H9 (cell line): ENCODE measurements around the gene GRIK4. TPM values are rescaled to one million over a fixed set of nuclear protein-coding genes. Genes with fewer than 3 reads are reported as not detected.

ENCODE experiments used
- DNase-seq: peaks from one replicate; pipeline ENCODE4 v3.0.0-alpha.2; 2017
- H2AFZ ChIP-seq: one replicate; pipeline ENCODE4 v1.6.1; 2013; ENCODE audit warnings: mild to moderate bottlenecking, low read length, control low read depth, moderate library complexity
- H2AK5ac ChIP-seq: 2 replicates; pipeline ENCODE4 v1.6.1; 2013; ENCODE audit warnings: low read length, control low read depth, mixed read lengths; ENCODE audit not compliant: insufficient read length
- H2BK120ac ChIP-seq: one replicate; pipeline ENCODE4 v1.6.1; 2013; ENCODE audit warnings: low read depth, mild to moderate bottlenecking, low read length, control low read depth, inconsistent platforms; ENCODE audit not compliant: poor library complexity, severe bottlenecking
- H2BK12ac ChIP-seq: 2 replicates; pipeline ENCODE4 v1.6.1; 2013; ENCODE audit warnings: low read length, control low read depth, mixed read lengths, low read depth; ENCODE audit not compliant: insufficient read length
- H2BK15ac ChIP-seq: 2 replicates; pipeline ENCODE4 v1.6.1; 2013; ENCODE audit warnings: low read depth, low read length, control low read depth
- H2BK20ac ChIP-seq: one replicate; pipeline ENCODE4 v1.6.1; 2013; ENCODE audit warnings: low read depth, mild to moderate bottlenecking, low read length, control low read depth, inconsistent platforms; ENCODE audit not compliant: poor library complexity, severe bottlenecking
- H2BK5ac ChIP-seq: 2 replicates; pipeline ENCODE4 v1.6.1; 2013; ENCODE audit warnings: low read length, control low read depth, mixed read lengths; ENCODE audit not compliant: insufficient read length
- H3K14ac ChIP-seq: 2 replicates; pipeline ENCODE4 v1.6.1; 2013; ENCODE audit warnings: low read length, control low read depth; ENCODE audit not compliant: insufficient read depth
- H3K18ac ChIP-seq: 2 replicates; pipeline ENCODE4 v1.6.1; 2013; ENCODE audit warnings: low read depth, mild to moderate bottlenecking, mixed read lengths, low read length, control low read depth; ENCODE audit not compliant: insufficient read length
- H3K23ac ChIP-seq: 2 replicates; pipeline ENCODE4 v1.6.1; 2013; ENCODE audit warnings: low read length, control low read depth, mixed read lengths, low read depth; ENCODE audit not compliant: insufficient read length
- H3K23me2 ChIP-seq: 2 replicates; pipeline ENCODE4 v1.6.1; 2013; ENCODE audit warnings: low read depth, mild to moderate bottlenecking, mixed read lengths, low read length, control low read depth; ENCODE audit not compliant: insufficient read length, poor library complexity, severe bottlenecking
- H3K27ac ChIP-seq: 2 replicates; pipeline ENCODE4 v1.5.1; 2013; ENCODE audit warnings: low read length, control low read depth, mixed read lengths, low read depth; ENCODE audit not compliant: insufficient read length
- H3K27me3 ChIP-seq: 2 replicates; pipeline ENCODE4 v1.6.1; 2013; ENCODE audit warnings: low read length, control low read depth, inconsistent platforms; ENCODE audit not compliant: insufficient read depth
- H3K4ac ChIP-seq: 2 replicates; pipeline ENCODE4 v1.6.1; 2013; ENCODE audit warnings: low read depth, mild to moderate bottlenecking, control low read depth, inconsistent platforms, low read length, moderate library complexity
- H3K4me1 ChIP-seq: 2 replicates; pipeline ENCODE4 v1.6.1; 2013; ENCODE audit warnings: low read length, control low read depth, inconsistent platforms; ENCODE audit not compliant: insufficient read depth
- H3K4me2 ChIP-seq: 2 replicates; pipeline ENCODE4 v1.6.1; 2013; ENCODE audit warnings: low read length, control low read depth, mixed read lengths; ENCODE audit not compliant: insufficient read length, insufficient read depth
- H3K56ac ChIP-seq: 2 replicates; pipeline ENCODE4 v1.6.1; 2013; ENCODE audit warnings: low read depth, mild to moderate bottlenecking, mixed read lengths, low read length, control low read depth; ENCODE audit not compliant: insufficient read length
- H3K79me1 ChIP-seq: 2 replicates; pipeline ENCODE4 v1.6.1; 2013; ENCODE audit warnings: low read depth, mild to moderate bottlenecking, moderate library complexity, low read length, control low read depth, inconsistent platforms; ENCODE audit not compliant: insufficient read depth, poor library complexity, severe bottlenecking
- H3K79me2 ChIP-seq: 2 replicates; pipeline ENCODE4 v1.6.1; 2013; ENCODE audit warnings: low read length, control low read depth, inconsistent platforms; ENCODE audit not compliant: insufficient read depth
- H3K9ac ChIP-seq: 2 replicates; pipeline ENCODE4 v1.6.1; 2013; ENCODE audit warnings: low read length, control low read depth, mixed read lengths; ENCODE audit not compliant: insufficient read length; ENCODE audit errors: extremely low read depth
- H3K9me3 ChIP-seq: one replicate; pipeline ENCODE4 v1.6.1; 2013; ENCODE audit warnings: low read depth, low read length, inconsistent platforms; ENCODE audit not compliant: control insufficient read depth
- H3T11ph ChIP-seq: one replicate; pipeline ENCODE4 v1.6.1; 2013; ENCODE audit warnings: mild to moderate bottlenecking, low read length, control low read depth, inconsistent platforms
- H4K20me1 ChIP-seq: one replicate; pipeline ENCODE4 v1.6.1; 2013; ENCODE audit not compliant: control insufficient read depth, insufficient read length, insufficient read depth
- H4K5ac ChIP-seq: 2 replicates; pipeline ENCODE4 v1.6.1; 2013; ENCODE audit warnings: low read depth, mild to moderate bottlenecking, mixed read lengths, low read length, control low read depth; ENCODE audit not compliant: insufficient read length
- H4K8ac ChIP-seq: replicated peaks from 2 replicates; pipeline ENCODE4 v1.6.1; 2013; ENCODE audit warnings: low read length, control low read depth, mixed read lengths, low read depth; ENCODE audit not compliant: insufficient read length
- H4K91ac ChIP-seq: 2 replicates; pipeline ENCODE4 v1.6.1; 2013; ENCODE audit warnings: low read depth, mild to moderate bottlenecking, moderate library complexity, mixed read lengths, low read length, control low read depth; ENCODE audit not compliant: insufficient read length
- H3K27ac Mint-ChIP-seq, 3 experiments: 2 replicates in 2 of 3; 3 replicates in 1 of 3; pipeline ENCODE4 v1.8.0; 2020 to 2021; ENCODE audit warnings: mixed read lengths in 3 of 3, mild to moderate bottlenecking in 1 of 3, moderate library complexity in 1 of 3
- H3K27me3 Mint-ChIP-seq: 2 replicates; pipeline ENCODE4 v1.8.0; 2021; ENCODE audit warnings: low read depth, mild to moderate bottlenecking, moderate library complexity, mixed read lengths
- H3K36me3 Mint-ChIP-seq, 3 experiments: 2 replicates in 2 of 3; 3 replicates in 1 of 3; pipeline ENCODE4 v1.8.0; 2020 to 2021; ENCODE audit warnings: low read depth in 3 of 3, mixed read lengths in 3 of 3; ENCODE audit not compliant: insufficient read depth in 1 of 3
- H3K4me1 Mint-ChIP-seq, 2 experiments: 2 replicates each; pipeline ENCODE4 v1.8.0; 2020; ENCODE audit warnings: mixed read lengths in 2 of 2
- H3K4me3 Mint-ChIP-seq, 2 experiments: 2 replicates in 1 of 2; 3 replicates in 1 of 2; pipeline ENCODE4 v1.8.0; 2020 to 2021; ENCODE audit warnings: mild to moderate bottlenecking in 2 of 2, mixed read lengths in 2 of 2, moderate library complexity in 1 of 2
- H3K9me3 Mint-ChIP-seq, 2 experiments: 2 replicates in 1 of 2; 3 replicates in 1 of 2; pipeline ENCODE4 v1.8.0; 2020; ENCODE audit warnings: mild to moderate bottlenecking in 2 of 2, mixed read lengths in 2 of 2, moderate library complexity in 1 of 2
- CTCF ChIP-seq: fragments of 200-600 bp; sonication (generic); conservative IDR thresholded peaks from 3 replicates; pipeline ENCODE4 v1.8.0; 2021; ENCODE audit warnings: antibody characterized with exemption, mild to moderate bottlenecking
- WGBS: extraction: QIAGEN DNeasy Blood & Tissue Kit; methylation state at CpG from one replicate; pipeline ENCODE4 v1.1.7; 2013; ENCODE audit warnings: missing lambda C conversion rate, low lambda C conversion rate, mixed read lengths; ENCODE audit not compliant: insufficient read length; ENCODE audit errors: extremely low coverage; 5-methylcytosine and 5-hydroxymethylcytosine counted together
- total RNA-seq: library from RNA; stranded (reverse); gene quantifications from 2 replicates; pipeline ENCODE4 v1.2.1, GENCODE V29; 2021

The GRIK4 gene
- total RNA-seq, 1 experiment from 2014 or later: 2.3 TPM

GRCh38 chr11:120907971-120908370, 396.4 kb downstream of the GRIK4 start:
- Mint-ChIP-seq H3K4me3 (no peak overlapping the region), H3K36me3 (no peaks in the 10 kb centered on the region; a peak in 1 of 7 replicates), H3K9me3 (no peaks in the 10 kb centered on the region; a peak in 1 of 5 replicates), H3K27me3 (peaks cover 5% of the 10 kb centered on the region), H3K4me1 (peaks cover 8 to 9% of the 10 kb centered on the region in 2 experiments), H3K27ac (no peak overlapping the region; a peak in 1 of 7 replicates)
- no peak overlapping the region for H4K8ac ChIP-seq
- H3K9me3 ChIP-seq: no peaks in the 10 kb centered on the region
- H2BK120ac ChIP-seq: no peak overlapping the region
- H2BK12ac ChIP-seq: no peak overlapping the region
- no peaks in the 10 kb centered on the region for H3K79me1 ChIP-seq
- H3T11ph ChIP-seq: no peak overlapping the region
- no peak overlapping the region for H4K91ac ChIP-seq
- no peak overlapping the region for H3K4me2 ChIP-seq
- WGBS: no CpG with 5 or more reads among the region's 1 CpG
- no peak overlapping the region for H2BK5ac ChIP-seq
- H4K20me1 ChIP-seq: no peaks in the 10 kb centered on the region
- H3K23ac ChIP-seq: no peak overlapping the region
- no peak overlapping the region for H3K9ac ChIP-seq
- no peaks in the 10 kb centered on the region; the same call in 1 of the 2 replicates for H3K4me1 ChIP-seq
- no peak overlapping the region for H3K27ac ChIP-seq
- no peak overlapping the region for H3K56ac ChIP-seq
- H2AK5ac ChIP-seq: no peak overlapping the region
- no peak overlapping the region for H2BK20ac ChIP-seq
- no peak for TF ChIP-seq CTCF
- H2BK15ac ChIP-seq: no peak overlapping the region
- H3K14ac ChIP-seq: no peak overlapping the region
- no peak overlapping the region for H4K5ac ChIP-seq
- no peaks in the 10 kb centered on the region for H3K23me2 ChIP-seq
- H3K18ac ChIP-seq: no peak overlapping the region
- H3K4ac ChIP-seq: no peak overlapping the region
- H3K79me2 ChIP-seq: no peaks in the 10 kb centered on the region
- no peaks in the 10 kb centered on the region for H3K27me3 ChIP-seq
- DNase-seq: no peak
- H2AFZ ChIP-seq: no peak overlapping the region
